Adipose tissue (tissue), 3 donors: ENCODE results near the gene EPS8L3. TPM values are rescaled to one million over a fixed set of nuclear protein-coding genes. Genes with fewer than 3 reads are reported as not detected.
"Not testable (repeated sequence)": the region's sequence is repeated elsewhere in the genome, so short reads cannot be mapped to it uniquely, and the experiment has no call there.

Source experiments
- H3K27ac ChIP-seq: one replicate; pipeline ENCODE4 v1.5.1; 2013; ENCODE audit warnings: low read depth, low read length
- WGBS, 3 donors: extraction: QIAGEN DNeasy Blood & Tissue Kit; methylation state at CpG; one replicate each; pipeline ENCODE4 v1.1.7; 2013; 5-methylcytosine and 5-hydroxymethylcytosine counted together
- polyA plus RNA-seq, 3 donors: library from polyadenylated mRNA; stranded (reverse); fragments of 200-250 nt; gene quantifications; one replicate each; pipeline ENCODE4 v1.2.3, GENCODE V29; 2013
- donor health status: healthy with polysubstance abuse.
- donor health status: Bipolar disorder and iron deficiency.
- donor health status: healthy.

The EPS8L3 gene, protein sequence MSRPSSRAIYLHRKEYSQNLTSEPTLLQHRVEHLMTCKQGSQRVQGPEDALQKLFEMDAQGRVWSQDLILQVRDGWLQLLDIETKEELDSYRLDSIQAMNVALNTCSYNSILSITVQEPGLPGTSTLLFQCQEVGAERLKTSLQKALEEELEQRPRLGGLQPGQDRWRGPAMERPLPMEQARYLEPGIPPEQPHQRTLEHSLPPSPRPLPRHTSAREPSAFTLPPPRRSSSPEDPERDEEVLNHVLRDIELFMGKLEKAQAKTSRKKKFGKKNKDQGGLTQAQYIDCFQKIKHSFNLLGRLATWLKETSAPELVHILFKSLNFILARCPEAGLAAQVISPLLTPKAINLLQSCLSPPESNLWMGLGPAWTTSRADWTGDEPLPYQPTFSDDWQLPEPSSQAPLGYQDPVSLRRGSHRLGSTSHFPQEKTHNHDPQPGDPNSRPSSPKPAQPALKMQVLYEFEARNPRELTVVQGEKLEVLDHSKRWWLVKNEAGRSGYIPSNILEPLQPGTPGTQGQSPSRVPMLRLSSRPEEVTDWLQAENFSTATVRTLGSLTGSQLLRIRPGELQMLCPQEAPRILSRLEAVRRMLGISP
- polyA plus RNA-seq: 1 to 10 TPM in 1 of 3 donors, under 1 TPM in 2; 0.16 to 2.5 (median 0.90) TPM

DNA sequence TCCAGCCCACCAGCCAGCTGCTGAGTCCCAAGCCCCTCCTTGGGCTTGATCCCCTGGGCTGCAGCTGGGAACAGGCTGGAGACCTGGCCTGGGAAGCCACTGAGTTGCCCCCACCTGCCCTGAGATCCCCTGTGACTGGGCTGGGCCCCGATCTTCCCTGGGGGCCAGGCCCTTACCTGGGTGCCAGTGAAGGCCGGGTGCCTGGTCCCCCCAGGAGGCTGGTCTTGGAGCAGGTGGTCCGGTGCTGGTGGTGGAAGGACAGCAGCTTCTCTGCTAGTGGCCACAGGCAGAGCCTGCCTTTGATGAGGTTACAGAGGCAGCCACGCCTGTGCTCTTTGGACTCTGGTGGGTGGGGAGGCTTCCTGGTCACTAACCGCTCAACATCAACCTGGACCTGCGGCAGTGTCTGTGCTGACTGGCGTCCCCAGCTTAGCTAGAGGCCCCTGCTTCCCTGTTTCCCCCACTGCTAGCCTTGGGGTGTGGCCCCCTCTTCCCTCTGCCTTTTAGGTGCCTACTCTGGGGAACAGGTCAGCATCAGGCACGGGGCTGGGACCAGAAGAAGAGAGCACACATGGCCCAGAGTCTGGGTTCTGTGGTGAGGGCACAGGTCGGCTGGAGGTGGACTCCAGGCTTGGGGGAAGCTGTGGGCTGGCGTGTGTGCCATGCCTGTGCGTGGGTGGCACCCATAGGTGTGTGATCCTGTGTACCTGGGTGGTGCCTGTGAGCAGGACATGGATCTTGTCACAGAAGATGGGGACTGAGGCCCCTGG is at the start of gene EPS8L3:
TSS of gene EPS8L3 (minus strand) at position 278 of the 770 bp plus-strand sequence. CDS start 2,174 bp downstream, outside the sequence.
- WGBS, 3 donors: 81 to 92% (median 82%) methylated on average over 11 of the region's 11 CpGs
- H3K27ac ChIP-seq: no peak within 1 kb of the TSS

DNA sequence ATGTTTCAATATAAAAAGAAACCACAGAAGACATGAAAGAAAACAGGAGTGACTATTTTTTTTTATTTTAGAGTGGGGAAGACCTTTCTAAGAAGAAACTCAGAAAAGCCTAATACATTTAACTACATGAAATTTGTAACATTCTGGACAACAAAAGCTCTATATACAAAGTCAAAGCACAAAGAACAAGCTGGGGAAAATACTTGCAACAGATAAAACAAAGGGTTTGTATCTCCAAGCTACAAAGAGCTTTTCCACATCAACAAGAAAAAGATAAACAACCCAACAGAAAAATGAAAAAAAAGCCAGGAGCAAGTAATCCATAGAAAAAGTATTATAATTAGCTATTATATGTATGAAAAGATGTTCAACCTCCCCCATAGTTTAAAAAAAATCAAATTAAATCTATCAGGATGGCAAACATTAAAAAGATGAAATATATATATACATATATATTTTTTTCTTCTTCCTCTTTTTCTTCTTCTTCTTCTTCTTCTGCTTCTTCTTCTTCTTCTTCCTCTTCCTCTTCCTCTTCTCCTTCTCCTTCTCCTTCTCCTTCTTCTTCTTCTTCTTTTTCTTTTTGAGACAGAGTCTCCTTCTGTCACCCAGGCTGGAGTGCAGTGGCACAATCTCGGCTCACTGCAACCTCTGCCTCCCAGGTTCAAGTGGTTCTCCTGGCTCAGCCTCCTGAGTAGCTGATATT is 49.1 kb upstream of the EPS8L3 start:
- H3K27ac ChIP-seq: no peak overlapping the region
- 67 to 75% (median 73%) methylated on average over 1 of the region's 1 CpG for WGBS, 3 donors

DNA sequence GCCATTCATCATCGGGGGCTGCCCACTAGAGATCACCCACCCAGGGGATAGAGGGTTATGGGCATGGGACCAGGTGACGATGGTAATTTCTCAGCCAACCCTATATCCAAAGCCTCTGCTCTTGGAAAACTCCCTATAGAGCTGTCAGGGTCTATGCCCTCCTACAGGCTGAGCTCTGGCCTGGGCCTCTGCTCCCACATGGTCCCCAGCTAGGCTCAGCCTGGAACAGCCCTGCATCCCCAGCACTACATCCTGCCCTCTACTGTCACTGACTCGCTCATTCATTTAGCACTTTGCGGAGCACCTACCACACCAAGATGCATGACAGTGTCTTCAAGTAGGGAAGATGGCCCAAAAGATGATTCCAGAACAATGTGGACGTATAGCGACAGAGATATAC is 45.0 kb upstream of the EPS8L3 start:
- WGBS, 3 donors: 95 to 99% (median 97%) methylated on average over 6 of the region's 6 CpGs
- H3K27ac ChIP-seq: no peak overlapping the region

DNA sequence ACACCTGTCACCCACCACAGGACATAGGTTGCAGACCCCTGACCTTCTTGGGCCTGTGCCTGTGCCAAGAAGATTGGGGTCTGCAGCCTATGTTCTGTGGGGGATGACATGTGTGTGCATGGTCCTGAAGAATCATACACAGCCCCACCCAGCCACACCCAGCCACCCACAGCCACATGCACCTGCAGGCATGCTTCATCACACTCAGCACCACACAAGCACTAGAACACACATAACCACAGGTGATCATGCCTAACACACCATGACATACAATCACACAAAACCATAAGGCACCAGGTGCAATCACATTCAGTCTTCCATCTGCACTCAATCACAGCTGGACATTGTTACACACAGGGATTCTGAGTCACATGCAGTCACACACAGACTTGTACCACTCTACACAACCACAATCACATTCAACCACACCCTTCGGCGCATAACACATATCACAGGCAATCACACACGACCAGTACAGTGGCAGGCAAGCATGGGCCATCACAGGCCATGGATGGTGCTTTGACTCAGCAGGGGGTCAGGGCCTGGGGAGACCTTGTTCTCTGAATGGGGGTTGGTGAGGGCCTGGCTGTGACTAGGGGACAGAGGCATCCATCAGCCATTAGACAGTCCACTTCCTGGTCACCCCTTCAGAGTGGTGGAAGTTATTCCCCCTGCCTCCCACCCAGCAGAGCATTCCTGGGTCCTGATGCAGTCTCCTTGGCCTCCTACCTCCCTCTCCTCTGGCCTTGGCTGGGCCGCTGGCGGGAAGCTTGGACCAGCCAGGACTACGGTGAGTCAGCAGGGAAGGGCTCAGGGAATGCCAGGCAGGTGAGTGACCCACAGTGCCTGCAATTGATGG is 44.3 kb upstream of the EPS8L3 start:
- H3K27ac ChIP-seq: no peak overlapping the region
- WGBS, 3 donors: 88 to 93% (median 93%) methylated on average over 6 of the region's 6 CpGs

DNA sequence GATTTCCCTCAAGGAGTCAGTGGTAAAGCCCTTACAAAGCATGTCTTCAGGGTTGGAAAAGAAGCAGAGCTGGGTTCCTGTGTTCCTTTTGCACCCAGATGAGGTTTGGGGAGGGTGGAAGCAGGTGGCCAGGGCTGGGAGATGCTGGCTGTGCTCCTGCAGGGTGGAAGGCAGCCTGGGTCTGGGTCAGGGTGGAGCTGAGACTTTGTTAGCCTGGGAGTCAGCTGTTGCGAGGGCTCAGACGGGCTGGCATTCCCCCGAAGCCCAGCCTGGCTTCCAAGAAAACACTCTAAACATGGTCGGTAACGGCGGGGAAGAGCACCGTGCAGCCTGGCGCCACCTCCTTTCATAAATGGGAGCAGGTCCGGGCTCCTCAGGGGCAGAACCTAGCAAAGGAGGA is 43.7 kb upstream of the EPS8L3 start:
- 78 to 92% (median 88%) methylated on average over 9 of the region's 9 CpGs for WGBS, 3 donors
- no peak overlapping the region for H3K27ac ChIP-seq

DNA sequence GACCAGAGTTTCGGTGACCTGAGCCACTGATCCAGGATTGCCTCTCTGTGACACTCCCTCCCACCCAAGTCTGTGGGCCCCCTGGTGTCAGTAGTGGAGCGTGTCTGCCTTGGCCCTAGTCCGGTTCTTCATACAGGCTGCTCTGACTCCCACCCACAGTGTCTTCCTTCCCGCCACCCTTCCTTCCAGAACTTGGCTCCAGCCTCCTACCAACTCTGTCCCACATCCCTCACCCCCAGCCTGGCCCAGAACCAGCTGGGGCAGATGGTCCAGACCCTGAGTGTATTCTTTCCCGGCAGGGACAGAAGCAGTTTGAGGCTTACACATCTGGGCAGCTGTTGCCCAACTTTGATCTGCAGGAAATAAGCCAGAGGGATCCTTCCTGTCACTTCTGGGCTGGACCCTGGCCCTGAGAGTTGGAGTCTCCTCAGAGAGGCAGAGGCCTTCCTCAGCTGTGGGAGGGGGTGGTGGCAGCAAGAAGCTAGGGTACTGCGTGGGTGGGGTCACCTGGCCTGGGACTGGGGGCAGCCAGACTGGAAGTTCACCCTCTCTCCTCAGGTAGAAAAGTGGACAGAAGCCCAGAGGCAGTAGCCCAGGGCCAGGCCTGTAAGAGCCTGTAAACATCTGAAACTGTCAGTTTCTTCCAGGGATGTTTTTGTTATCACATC is 43.1 kb upstream of the EPS8L3 start:
- no peak overlapping the region for H3K27ac ChIP-seq
- 53 to 76% (median 60%) methylated on average over 6 of the region's 6 CpGs for WGBS, 3 donors

DNA sequence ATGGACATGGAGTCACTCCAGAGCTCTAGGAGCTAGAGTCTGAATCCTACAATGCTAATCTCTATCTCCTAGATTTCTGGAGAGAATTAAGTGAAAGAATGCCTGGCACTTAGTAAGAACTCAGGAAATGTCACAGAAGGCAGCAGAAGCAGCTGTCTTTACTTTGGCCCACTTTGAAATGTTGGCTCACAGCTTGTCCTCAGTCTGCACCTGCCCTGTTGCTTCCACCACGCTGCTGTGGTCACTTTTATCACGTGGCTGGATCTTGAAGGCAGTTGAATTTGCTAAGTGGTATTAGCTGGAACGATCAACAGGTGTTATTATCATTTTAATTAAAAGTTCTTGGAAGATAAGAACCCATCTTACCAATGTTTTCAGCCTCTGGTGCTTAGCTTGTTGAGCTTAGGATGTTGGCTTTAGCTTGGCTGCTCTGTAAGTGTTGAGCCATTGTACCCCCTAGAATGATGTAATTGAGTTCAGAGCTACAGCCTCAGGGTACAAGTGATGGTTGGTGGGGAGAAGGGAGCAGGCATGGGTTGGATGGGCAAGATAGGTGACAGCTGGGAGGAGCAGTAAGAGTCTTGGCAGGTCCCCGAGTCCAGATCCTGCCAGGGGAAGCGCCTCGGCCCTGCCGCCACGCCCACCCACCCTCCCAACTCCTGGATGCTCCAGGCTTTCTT is 41.9 kb upstream of the EPS8L3 start:
- WGBS, 3 donors: 69 to 81% (median 81%) methylated on average over 8 of the region's 8 CpGs
- H3K27ac ChIP-seq: no peak overlapping the region

DNA sequence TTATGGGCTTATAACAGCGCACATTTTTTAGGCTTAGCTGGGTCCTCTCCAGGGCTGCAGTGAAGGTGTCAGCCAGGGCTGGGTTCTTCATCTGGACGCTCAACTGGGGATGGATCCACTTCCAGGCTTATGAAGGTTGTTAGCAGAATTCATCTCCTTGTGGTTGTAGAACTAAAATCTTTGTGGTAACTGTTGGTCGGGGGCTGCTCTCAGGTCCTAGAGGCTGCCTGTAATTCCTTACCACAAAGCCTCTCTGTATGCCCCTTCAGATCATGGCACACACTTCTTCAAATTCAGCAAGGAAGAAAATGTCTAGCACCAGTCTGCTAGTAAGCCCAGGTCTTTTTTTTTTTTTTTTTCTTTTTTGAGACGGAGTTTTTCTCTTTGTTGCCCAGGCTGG is 40.9 kb upstream of the EPS8L3 start:
- H3K27ac ChIP-seq: no peak overlapping the region
- 80 to 91% (median 84%) methylated on average over 4 of the region's 4 CpGs for WGBS, 3 donors

DNA sequence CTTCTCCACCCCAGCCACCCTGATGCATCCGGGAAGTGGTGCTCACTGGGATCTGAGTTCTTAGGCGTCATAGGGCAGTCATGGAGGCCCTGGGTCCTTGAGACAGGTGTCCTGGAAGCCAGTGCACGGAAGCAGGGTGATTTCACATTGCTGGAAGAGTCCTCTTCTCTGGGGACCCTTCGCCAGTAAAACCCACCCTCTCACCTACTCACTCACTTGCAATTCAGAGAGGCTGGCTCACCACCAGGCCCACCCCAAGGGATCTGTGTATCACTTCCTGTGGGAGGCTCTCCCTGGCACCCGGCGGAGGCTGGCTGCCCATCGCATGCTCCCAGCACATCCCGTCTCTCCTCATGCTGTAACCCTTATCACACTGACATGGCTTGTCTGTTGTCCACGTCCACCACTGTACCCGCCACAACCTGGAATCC is 40.2 kb upstream of the EPS8L3 start:
- 65 to 87% (median 66%) methylated on average over 10 of the region's 10 CpGs for WGBS, 3 donors
- no peak overlapping the region for H3K27ac ChIP-seq

DNA sequence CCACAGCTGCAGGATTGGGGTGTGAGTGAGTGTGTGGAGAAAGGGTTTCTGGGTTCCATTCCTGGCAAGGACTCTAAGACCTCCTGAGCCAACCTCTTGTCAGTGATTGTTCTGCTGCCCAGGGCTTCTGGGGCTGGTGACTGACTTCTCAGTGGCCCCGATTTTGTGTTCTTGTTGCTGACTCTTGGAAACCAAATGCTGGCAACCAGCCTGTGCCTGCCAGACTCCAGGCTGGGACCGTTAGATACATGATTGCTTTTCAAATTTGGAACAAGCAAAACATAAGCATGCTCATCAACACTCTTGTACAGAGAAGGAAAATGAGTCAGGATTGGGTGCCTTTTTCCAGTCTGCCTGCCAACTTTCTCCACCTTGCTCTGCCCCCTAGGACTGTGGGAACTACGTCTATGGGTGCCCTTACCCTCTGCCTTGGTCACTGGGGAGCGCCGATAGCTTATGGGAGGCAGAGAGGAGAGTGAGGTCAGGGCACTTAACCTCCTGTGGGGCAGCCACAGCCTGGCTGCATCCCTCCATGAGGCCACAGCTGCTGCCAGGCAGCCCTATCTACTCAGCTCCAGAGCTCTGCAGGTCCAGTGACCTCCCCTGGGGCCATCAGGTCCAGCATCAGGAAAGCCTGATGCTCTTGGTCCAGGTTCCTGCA is 39.3 kb upstream of the EPS8L3 start:
- H3K27ac ChIP-seq: no peak overlapping the region
- 72 to 86% (median 73%) methylated on average over 5 of the region's 5 CpGs for WGBS, 3 donors

DNA sequence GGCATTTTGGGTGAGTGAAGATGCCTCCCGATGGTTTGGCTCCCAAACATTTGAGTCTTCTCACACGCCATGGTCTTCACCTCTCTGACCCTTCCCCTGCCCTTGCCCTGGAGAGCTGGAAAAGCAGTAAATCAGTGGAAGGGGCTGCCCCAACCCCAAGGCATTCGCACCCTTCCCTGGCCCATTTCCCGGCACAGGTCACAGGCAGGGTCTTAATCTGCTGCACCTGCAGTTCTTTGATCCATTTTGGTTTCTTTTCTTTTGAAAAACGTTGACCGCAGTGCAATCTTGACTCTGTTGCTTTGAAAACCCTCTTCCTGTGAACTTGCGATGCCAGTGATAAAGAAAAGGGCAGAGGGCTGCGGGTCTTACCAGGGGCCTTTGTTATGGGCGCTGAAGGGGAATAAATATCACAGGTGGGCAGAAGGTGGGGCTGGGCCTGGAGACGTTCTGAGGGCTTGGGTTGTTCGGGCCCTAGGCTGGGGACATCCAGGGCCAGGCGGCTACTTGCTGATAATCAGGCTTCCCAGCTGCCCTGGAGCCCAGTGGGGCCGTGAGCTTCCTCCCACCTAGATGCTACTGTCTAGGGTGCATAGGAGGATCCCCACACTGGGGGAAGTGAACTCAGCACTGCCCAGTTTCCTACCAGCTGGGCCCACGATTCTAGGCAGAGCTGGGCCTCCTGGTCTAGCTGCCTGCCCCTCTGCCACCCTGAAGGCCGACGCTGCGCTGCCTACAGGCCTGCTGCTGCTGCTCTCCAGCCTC is 38.6 kb upstream of the EPS8L3 start:
- 86 to 89% (median 88%) methylated on average over 17 of the region's 17 CpGs for WGBS, 3 donors
- H3K27ac ChIP-seq: no peak overlapping the region

DNA sequence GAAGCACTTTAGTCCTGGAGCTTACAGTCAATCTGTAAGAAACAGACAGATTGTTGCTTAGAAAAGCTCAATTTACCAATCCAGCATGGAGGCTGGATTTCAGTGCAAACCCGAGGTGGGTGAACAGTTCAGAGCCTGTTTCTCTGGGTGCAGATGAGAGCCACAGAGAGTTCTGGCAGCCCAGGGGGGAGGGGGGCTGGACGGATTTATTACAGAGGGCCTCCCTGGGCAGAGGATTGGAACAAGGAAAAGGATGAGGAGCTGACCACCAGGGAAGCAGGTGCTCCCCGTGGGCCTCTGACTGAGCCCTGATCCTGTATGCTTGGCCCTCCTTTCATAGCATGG is 38.0 kb upstream of the EPS8L3 start:
- H3K27ac ChIP-seq: no peak overlapping the region
- 76 to 89% (median 82%) methylated on average over 3 of the region's 3 CpGs for WGBS, 3 donors

DNA sequence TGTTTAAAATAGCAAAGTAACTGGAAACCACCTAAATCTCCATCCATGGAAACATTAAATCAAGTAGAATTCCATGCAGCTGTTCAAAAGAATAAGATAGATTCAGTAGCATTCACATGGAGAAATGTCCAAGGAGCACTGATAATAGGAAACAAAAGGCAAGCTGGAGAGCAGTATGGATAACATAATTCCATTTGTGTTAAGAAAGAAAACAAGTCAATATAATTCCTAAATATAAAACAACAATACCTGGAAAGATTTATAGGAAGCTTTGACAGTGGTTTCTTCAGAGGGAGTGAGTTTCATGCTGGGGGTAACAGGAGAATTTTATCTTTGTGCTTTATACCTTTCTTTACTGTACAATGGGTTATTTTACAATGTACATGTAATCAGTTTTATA is 36.6 kb upstream of the EPS8L3 start:
- H3K27ac ChIP-seq: no peak overlapping the region

DNA sequence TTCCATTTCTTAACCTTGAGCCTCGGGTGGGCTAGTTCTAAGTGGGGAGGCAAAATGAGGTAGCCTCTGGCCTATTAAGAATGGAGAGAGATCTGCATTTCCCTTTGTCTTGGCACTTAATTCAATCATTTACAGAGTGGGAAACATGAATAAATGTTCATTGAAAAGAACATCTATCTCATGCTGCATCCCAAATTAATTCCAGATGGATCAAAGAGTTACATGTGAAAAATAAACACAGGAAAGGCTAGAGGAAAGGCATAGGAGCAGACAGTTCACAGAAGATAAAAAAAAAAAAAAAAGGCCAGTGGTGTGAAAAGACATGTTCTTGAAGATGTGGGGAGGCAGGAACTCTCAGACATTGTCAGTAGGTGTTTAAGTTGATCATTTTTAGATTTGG is 35.7 kb upstream of the EPS8L3 start:
- WGBS, 3 donors: 59 to 65% (median 61%) methylated on average over 1 of the region's 1 CpG
- H3K27ac ChIP-seq: no peak overlapping the region

DNA sequence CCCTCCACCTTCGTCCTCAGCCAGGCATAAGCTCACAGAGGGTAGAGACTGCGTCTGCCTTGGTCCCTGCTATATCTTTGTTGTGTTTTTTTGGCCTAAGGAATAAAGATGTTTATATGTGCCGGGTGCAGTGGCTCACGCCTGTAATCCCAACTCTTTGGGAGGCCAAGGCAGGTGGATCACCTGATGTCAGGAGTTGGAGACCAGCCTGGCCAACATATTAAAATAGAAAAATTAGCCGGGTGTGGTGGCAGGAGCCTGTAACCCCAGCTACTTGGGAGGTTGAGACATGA is 33.5 kb upstream of the EPS8L3 start:
- 90 to 96% (median 92%) methylated on average over 5 of the region's 5 CpGs for WGBS, 3 donors
- not testable (repeated sequence) for H3K27ac ChIP-seq
